Colonic mucosa (tissue), 4 donors: ENCODE results near the gene RALGAPA2. TPM values are rescaled to one million over a fixed set of nuclear protein-coding genes. Genes with fewer than 3 reads are reported as not detected.

Source experiments
- DNase-seq: peaks from one replicate; pipeline ENCODE4 v3.0.0-alpha.2; 2020
- H3K27ac ChIP-seq: fragments of 200-600 bp; one replicate; pipeline ENCODE4 v1.8.0; 2021
- H3K27me3 ChIP-seq: fragments of 200-600 bp; one replicate; pipeline ENCODE4 v1.8.0; 2021
- H3K36me3 ChIP-seq: fragments of 200-600 bp; one replicate; pipeline ENCODE4 v1.8.0; 2021
- H3K4me1 ChIP-seq: fragments of 200-600 bp; one replicate; pipeline ENCODE4 v1.8.0; 2021; ENCODE audit warnings: mild to moderate bottlenecking
- H3K4me3 ChIP-seq: fragments of 200-600 bp; one replicate; pipeline ENCODE4 v1.8.0; 2021
- H3K9ac ChIP-seq, 2 donors: one replicate each; pipeline ENCODE4 v1.7.0; 2013; ENCODE audit warnings: control low read depth in 2 of 2, low read depth in 2 of 2, low read length in 2 of 2
- H3K9me3 ChIP-seq: fragments of 200-600 bp; one replicate; pipeline ENCODE4 v1.8.0; 2021
- CTCF ChIP-seq: fragments of 200-600 bp; IDR thresholded peaks from one replicate; pipeline ENCODE4 v1.8.0; 2022; ENCODE audit warnings: antibody characterized with exemption, mild to moderate bottlenecking
- intact Hi-C: fragments of 100-400 bp; cut with DNase I; formaldehyde crosslinking; loops from one replicate; pipeline ENCODE4 v1.14.1; 2022
- total RNA-seq, 2 donors: library from RNA; stranded (reverse); fragmentation: NEBNext Ultra II Directional in 1 of 2; extraction: Animal tissue kit (Norgen Biotek cat#: 25700) in 1 of 2; gene quantifications; one replicate each; pipeline ENCODE4 v1.2.1, GENCODE V29; 2021
- donor health status: healthy.
- donor health status: DM: no; HTN: no; CAD: no.
- donor health status: DM: no; HTN: no; CAD: no.

Gene RALGAPA2
- total RNA-seq, 2 donors from 2014 or later = 64.5 to 66.1 TPM

- intact Hi-C loops = no loop called here
- Histone ChIP-seq H3K4me1 (no peaks in the 10 kb centered on the region), H3K27me3 (no peaks in the 10 kb centered on the region), H3K9me3 (no peaks in the 10 kb centered on the region), H3K9ac (no peak overlapping the region), H3K27ac (no peak overlapping the region), H3K4me3 (no peak overlapping the region), H3K36me3 (no peaks in the 10 kb centered on the region)
- TF ChIP-seq CTCF = no peak
- no peak for DNase-seq
These were observed 53.5 kb downstream of the RALGAPA2 start for GRCh38 chr20:20658871-20659431.

- Histone ChIP-seq H3K9ac (no peak overlapping the region), H3K9me3 (no peaks in the 10 kb centered on the region), H3K27me3 (no peaks in the 10 kb centered on the region), H3K36me3 (no peaks in the 10 kb centered on the region), H3K4me3 (no peak overlapping the region), H3K27ac (no peak overlapping the region), H3K4me1 (no peaks in the 10 kb centered on the region)
- intact Hi-C loops = no loop called here
- no peak for TF ChIP-seq CTCF
- no peak for DNase-seq
These were observed 54.3 kb downstream of the RALGAPA2 start for GRCh38 chr20:20658123-20658522.

GRCh38 chr20:20657092-20657491 lies 55.4 kb downstream of the RALGAPA2 start:
- intact Hi-C loops = no loop called here
- Histone ChIP-seq H3K36me3 (no peaks in the 10 kb centered on the region), H3K4me3 (no peak overlapping the region), H3K9ac (no peak overlapping the region), H3K27ac (no peak overlapping the region), H3K4me1 (no peaks in the 10 kb centered on the region), H3K9me3 (no peaks in the 10 kb centered on the region), H3K27me3 (no peaks in the 10 kb centered on the region)
- no peak for DNase-seq
- no peak for TF ChIP-seq CTCF

GRCh38 chr20:20655883-20656282 lies 56.6 kb downstream of the RALGAPA2 start:
- no peak for TF ChIP-seq CTCF
- intact Hi-C loops = no loop called here
- H3K36me3 ChIP-seq = no peaks in the 10 kb centered on the region
- H3K4me3 ChIP-seq = no peak overlapping the region
- no peaks in the 10 kb centered on the region for H3K9me3 ChIP-seq
- no peak overlapping the region for H3K9ac ChIP-seq
- no peaks in the 10 kb centered on the region for H3K27me3 ChIP-seq
- no peaks in the 10 kb centered on the region for H3K4me1 ChIP-seq
- no peak for DNase-seq
- no peak overlapping the region for H3K27ac ChIP-seq

GRCh38 chr20:20649945-20650344 lies 62.5 kb downstream of the RALGAPA2 start:
- Histone ChIP-seq H3K36me3 (no peaks in the 10 kb centered on the region), H3K27ac (no peak overlapping the region), H3K4me3 (no peak overlapping the region), H3K27me3 (no peaks in the 10 kb centered on the region), H3K4me1 (no peaks in the 10 kb centered on the region), H3K9me3 (no peaks in the 10 kb centered on the region), H3K9ac (no peak overlapping the region)
- DNase-seq = no peak
- TF ChIP-seq CTCF = no peak
- intact Hi-C loops = no loop called here
